D721Med (cell line): ENCODE results near the gene SIN3A.
"Not testable (repeated sequence)": the region's sequence is repeated elsewhere in the genome, so short reads cannot be mapped to it uniquely, and the experiment has no call there.

Experiments
- DNase-seq: peaks from one replicate; pipeline ENCODE4 v3.0.0; 2011; ENCODE audit warnings: low spot score; ENCODE audit not compliant: insufficient read length
- FAIRE-seq: peaks from 2 replicates; lab custom pipeline; 2011; peaks lifted over from hg19 to GRCh38; lab: Jason Lieb, UNC
- CTCF ChIP-seq: IDR thresholded peaks from 2 replicates; pipeline ENCODE4 v1.5.1; 2012; ENCODE audit warnings: mild to moderate bottlenecking, control low read depth; ENCODE audit not compliant: insufficient read depth; ENCODE audit errors: missing control alignments

The SIN3A gene

GRCh38 chr15:75403892-75404291, 47.6 kb downstream of the SIN3A start:
- TF ChIP-seq CTCF: no peak
- FAIRE-seq (no peak), DNase-seq (no peak)

GRCh38 chr15:75397494-75397893, 54.0 kb downstream of the SIN3A start:
- DNase-seq (no peak), FAIRE-seq (no peak)
- no peak for TF ChIP-seq CTCF

GRCh38 chr15:75389791-75390382, 61.6 kb downstream of the SIN3A start:
- no peak for DNase-seq
- TF ChIP-seq CTCF: no peak
- no peak for FAIRE-seq

DNA sequence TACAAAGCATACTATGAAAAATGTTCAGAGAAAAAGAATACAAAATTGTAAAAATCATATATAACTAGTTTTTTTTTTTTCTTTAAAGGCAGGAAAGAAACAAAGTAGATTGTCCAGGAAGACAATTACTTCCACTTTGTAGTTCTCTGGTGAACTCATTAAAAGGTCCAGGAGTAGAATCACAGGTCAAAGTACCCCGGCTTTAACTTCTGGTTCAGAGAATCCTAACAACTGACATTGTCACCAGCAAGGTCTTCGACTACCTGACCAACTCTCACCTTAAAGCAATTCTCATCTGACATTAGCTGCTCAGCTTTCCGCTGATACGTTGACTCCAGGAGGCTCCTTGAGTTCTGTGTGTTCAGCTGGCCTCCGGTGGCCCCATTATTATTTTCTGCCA, 67.5 kb downstream of the SIN3A start:
- not testable (repeated sequence) for FAIRE-seq, DNase-seq

- FAIRE-seq: no peak
Observed at GRCh38 chr15:75380773-75381172, 70.7 kb downstream of the SIN3A start.

GRCh38 chr15:75371901-75372688, 79.4 kb downstream of the SIN3A start:
- FAIRE-seq: no peak
- TF ChIP-seq CTCF: no peak
- no peak for DNase-seq

More at GRCh38 chr15:75380773-75381172, 70.7 kb downstream of the SIN3A start:
- TF ChIP-seq CTCF: no peak
- DNase-seq: no peak

DNA sequence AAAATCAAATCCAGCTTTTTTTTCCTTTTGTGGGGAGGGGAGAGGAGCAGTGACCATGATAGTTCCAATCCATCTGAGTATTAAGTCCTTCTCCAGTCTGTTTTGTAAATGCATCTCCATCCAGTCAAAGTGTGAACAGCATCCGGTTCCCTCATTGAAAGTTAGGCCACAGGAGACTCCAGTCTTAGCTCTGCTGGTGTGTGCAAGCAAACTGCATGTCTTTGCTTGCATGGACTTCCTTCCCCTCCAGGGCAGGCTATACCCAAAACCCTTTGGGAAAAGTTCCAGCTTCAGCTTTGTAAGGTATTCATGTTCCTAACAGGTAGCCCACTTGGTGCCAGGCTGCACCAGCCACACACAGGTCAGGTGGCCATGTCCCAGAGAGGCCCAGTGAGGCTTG, 80.0 kb downstream of the SIN3A start:
- no peak for TF ChIP-seq CTCF
- FAIRE-seq (no peak), DNase-seq (no peak)
